Amygdala (tissue), 56 donors: Measurements from ENCODE around the gene PPM1A.

ENCODE experiments used
- DNase-seq, 56 donors: peaks; one replicate each; lab custom pipeline; 2025; lab: John Stamatoyannopoulos, UW

PPM1A gene

GRCh38 chr14:60257865-60258264, 8.8 kb downstream of the PPM1A start:
- no peak for DNase-seq

GRCh38 chr14:60265163-60265562, 16.1 kb downstream of the PPM1A start:
- no peak for DNase-seq

GRCh38 chr14:60266021-60266937, 17.3 kb downstream of the PPM1A start:
- no peak for DNase-seq

DNA sequence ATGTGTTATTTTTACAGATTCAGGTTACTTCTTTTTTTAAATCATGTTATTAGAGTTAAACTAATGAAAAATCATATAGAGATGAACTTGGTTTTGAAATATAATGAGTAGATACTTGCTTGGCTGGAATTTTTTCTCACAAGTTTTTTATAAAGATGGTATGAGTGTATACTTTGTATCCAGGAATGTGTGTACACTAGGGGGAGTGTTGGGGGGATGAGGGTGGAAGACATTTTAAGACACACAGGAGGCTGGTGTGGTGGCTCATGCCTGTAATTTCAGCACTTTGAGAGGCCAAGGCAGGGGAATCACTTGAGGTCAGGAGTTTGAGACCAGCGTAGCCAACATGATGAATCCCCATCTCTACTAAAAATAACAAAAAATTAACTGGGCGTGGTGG, 23.2 kb downstream of the PPM1A start:
- no peak for DNase-seq

DNA sequence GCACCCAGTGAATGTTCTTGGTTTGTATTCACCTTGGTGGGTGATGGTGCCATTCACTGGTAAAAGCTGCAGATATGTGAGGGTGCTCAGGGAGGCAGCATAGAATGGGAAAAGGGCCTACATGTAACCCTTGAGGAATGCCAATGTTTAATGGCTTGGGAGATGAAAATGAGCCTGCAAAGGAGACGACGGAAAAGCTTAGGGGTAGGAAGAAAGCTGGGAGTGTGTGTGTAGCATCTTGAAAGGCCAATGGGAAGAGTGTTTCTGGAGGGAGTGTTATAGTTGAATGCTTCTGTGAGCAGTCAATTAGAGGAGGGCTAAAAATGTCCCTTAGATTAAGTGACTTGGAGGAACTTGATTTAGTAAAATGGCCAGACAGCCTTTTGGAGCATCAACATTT, 24.9 kb downstream of the PPM1A start:
- no peak for DNase-seq

DNA sequence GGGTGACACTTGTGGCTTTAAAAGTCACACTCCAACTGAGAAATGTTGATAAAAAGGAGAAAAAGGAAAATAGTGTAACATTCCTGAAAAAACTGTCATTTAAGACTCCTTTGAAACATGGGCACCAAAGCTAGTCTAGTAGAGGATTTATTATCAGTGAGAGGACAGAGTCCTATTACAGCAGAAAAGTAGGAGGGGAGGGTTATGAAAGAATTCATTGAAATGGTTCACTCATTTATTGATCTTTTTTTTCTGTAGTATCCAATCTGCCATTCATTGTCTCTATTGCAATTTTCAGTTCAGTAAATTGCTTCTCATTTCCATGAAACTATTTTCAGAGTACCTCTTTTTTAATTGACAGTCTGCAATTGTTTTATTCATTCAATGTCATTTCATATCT, 25.4 kb downstream of the PPM1A start:
- no peak for DNase-seq

GRCh38 chr14:60275932-60276331, 26.9 kb downstream of the PPM1A start:
- DNase-seq: no peak

- DNase-seq: no peak
Observed at GRCh38 chr14:60276347-60276746, 27.3 kb downstream of the PPM1A start.

GRCh38 chr14:60277605-60278190, 28.7 kb downstream of the PPM1A start:
- no peak for DNase-seq

DNA sequence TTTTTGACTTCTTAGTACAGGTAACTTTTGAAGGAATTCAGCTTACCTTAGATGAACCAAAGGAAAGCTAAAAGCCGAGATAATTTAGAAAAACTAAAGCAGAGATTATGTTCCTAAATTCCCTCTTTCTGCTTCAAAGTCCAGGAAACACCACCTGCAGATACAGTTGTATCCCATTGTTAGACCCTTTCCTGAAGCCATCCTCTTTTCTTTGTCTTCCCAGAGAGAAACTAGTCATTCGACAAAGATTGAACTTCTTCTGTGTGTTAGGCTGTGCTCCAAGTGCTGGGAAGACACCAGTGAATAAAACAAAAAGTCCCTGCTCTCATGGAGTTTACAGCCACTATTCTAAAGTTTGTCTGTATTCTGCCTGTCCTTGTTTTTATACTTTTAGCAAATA, 29.3 kb downstream of the PPM1A start:
- DNase-seq: no peak

GRCh38 chr14:60287452-60287851, 38.4 kb downstream of the PPM1A start:
- no peak for DNase-seq

- DNase-seq: no peak
Observed at GRCh38 chr14:60288279-60288678, 39.3 kb downstream of the PPM1A start.

- no peak for DNase-seq
Observed at GRCh38 chr14:60294411-60295069, 45.5 kb downstream of the PPM1A start.

GRCh38 chr14:60300019-60300418, 51.0 kb downstream of the PPM1A start:
- DNase-seq: no peak

DNA sequence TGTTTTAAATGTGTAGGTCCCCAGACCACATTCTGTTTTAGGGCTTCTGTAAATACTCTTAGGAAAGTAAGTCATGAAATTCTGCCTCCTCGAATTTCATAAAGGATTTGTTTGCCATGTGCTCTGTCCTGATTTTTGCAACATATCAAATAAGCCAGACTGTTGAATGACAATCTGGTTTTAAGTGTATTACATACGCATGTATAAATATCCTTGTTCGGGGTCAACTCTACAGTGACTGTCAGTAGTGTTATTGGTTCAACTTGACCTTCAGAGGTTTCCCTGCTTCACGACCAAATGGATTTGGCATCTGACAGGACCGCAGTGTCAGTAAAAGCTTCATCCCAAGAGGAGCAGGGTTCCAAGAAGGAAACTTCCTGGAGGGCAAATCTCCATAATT, 52.7 kb downstream of the PPM1A start:
- no peak for DNase-seq

DNA sequence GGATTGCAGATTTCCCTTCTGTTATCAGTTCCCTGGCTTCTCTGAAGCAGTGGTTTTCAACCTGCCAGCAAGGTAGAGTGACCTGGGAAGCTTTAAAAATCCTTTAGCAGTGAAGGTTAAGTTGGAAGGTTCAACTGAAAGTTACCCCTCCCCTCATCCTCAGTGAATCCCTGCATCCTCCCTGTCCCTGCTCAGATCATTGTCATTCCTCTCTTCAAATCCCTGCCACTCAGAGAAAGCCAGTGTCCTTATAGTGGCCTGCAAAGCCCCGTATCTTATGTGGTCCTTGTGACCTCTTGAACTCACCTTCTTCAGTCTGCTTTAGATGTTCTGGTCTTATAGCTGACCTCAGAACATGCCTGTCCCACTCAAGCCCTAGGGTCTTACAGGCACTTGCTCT, 53.6 kb downstream of the PPM1A start:
- no peak for DNase-seq

DNA sequence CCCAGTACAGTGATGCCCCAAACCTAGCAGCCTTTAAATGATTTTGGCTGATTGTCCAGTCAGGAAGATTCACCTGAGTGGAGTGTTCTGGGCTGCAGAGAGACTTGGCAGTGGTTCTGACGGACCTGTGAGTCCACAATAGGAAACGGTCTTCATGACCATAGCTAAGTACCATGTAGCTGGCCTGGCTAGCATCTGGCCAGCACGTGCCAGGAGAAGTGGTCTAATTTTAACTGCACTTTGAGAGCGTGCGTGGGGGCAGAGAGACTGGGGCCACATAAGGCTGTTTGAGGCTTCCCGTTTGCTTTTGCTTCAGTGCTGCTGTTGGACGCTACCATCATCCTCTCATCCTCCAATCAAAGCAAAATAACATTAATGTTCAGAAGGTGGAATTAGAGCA, 54.7 kb downstream of the PPM1A start:
- DNase-seq: no peak

- DNase-seq: no peak
Observed at GRCh38 chr14:60304509-60304908, 55.5 kb downstream of the PPM1A start.

GRCh38 chr14:60309867-60310552, 61.0 kb downstream of the PPM1A start:
- no peak for DNase-seq

GRCh38 chr14:60311417-60311816, 62.4 kb downstream of the PPM1A start:
- DNase-seq: no peak

- no peak for DNase-seq
Observed at GRCh38 chr14:60313093-60313492, 64.1 kb downstream of the PPM1A start.
